Effector memory CD8-positive, alpha-beta T cell (primary cell): Measurements from ENCODE around the gene SEC24B.
A peak's percentile ranks its signal among the peaks of the same experiment; 100 is the strongest.

Experiments
- ATAC-seq: fragments of 150-1000 bp; cut with Tn5 transposase; replicated peaks from 2 replicates; pipeline ENCODE4 v1.10.0; 2021; ENCODE audit warnings: mild to moderate bottlenecking, moderate library complexity
- DNase-seq, 3 experiments: peaks; one replicate each; pipeline ENCODE4 v3.0.0; 2021
- H3K27ac Mint-ChIP-seq, 2 donors: one replicate each; pipeline ENCODE4 v1.8.0; 2022; ENCODE audit warnings: mild to moderate bottlenecking in 2 of 2, mixed read lengths in 2 of 2, moderate library complexity in 2 of 2
- H3K27me3 Mint-ChIP-seq, 2 donors: one replicate each; pipeline ENCODE4 v1.8.0; 2022; ENCODE audit warnings: mixed read lengths in 2 of 2
- H3K36me3 Mint-ChIP-seq: one replicate; pipeline ENCODE4 v1.8.0; 2022; ENCODE audit warnings: mild to moderate bottlenecking, moderate library complexity, mixed read lengths; ENCODE audit not compliant: insufficient read depth
- H3K4me1 Mint-ChIP-seq, 2 donors: one replicate each; pipeline ENCODE4 v1.8.0; 2022; ENCODE audit warnings: low read depth in 2 of 2, mixed read lengths in 2 of 2
- H3K4me3 Mint-ChIP-seq, 2 donors: one replicate each; pipeline ENCODE4 v1.8.0; 2022; ENCODE audit warnings: mild to moderate bottlenecking in 2 of 2, mixed read lengths in 2 of 2, moderate library complexity in 2 of 2
- H3K9me3 Mint-ChIP-seq, 2 donors: one replicate each; pipeline ENCODE4 v1.8.0; 2022; ENCODE audit warnings: mixed read lengths in 2 of 2

The SEC24B gene

DNA sequence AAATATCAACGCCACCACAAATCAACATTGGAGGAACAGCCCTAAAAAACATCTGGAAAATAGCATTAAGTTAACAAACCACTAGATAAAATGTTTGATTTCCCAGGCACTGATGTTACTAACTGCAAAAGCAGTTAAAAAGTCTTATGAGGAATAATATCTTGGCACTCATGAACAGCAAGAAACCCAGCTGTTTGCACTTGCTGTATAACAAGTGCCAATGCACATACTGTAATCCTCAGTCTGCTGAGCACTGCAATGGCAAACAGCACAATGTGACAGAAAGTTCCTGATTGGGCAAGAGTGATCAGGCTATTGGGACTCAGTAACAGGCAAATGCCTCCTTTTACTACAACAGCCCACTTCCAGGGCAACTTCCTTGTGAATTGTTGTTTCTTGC is 20.8 kb upstream of the SEC24B start:
- no peaks in the 10 kb centered on the region for H3K27me3 Mint-ChIP-seq
- no peak overlapping the region for H3K27ac Mint-ChIP-seq
- DNase-seq (no peak), ATAC-seq (no peak)
- H3K9me3 Mint-ChIP-seq = no peaks in the 10 kb centered on the region
- H3K4me3 Mint-ChIP-seq = no peak overlapping the region
- H3K4me1 Mint-ChIP-seq = no peaks in the 10 kb centered on the region
- H3K36me3 Mint-ChIP-seq = no peaks in the 10 kb centered on the region

DNA sequence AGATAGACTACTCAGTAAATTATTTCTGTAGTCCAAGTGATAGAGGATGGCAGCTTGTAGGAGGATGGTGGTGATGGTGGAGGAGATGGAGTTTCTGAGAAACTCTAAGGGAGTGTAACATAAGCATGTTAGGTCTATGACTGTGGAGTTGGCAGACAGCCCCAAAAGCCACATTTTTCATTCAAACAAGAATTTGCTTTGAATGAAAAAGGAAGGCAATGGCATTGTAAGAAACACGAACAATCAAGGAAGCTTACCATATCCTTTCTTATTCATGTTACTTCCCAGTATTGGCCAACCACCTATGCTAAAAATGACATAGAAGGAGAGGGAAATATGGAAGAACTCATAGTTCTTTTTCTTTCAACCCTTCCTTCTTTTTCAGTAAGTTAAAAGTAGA is 18.7 kb upstream of the SEC24B start:
- DNase-seq (no peak), ATAC-seq (no peak)
- H3K4me3 Mint-ChIP-seq = no peak overlapping the region
- no peak overlapping the region for H3K27ac Mint-ChIP-seq
- no peaks in the 10 kb centered on the region for H3K27me3 Mint-ChIP-seq
- no peaks in the 10 kb centered on the region for H3K4me1 Mint-ChIP-seq
- H3K36me3 Mint-ChIP-seq = no peaks in the 10 kb centered on the region
- no peaks in the 10 kb centered on the region for H3K9me3 Mint-ChIP-seq

DNA sequence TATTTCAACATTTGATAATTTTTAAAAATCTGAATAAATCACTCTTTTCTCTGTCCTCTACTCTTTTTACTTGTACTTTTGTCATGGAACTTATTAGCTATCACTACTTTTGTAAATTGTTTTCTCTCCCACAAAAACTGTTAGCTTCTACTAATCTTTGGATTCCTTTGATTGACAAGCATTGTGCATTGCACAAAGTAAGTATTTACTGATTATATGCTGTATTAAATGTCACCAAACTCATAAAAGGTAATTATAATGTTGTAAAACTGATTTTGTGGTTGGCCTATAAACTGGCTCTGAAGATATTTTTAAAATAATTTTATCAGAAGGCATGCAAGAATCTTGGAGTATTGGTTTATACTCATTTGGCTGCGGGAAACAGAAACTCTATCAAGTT is 15.0 kb upstream of the SEC24B start:
- Mint-ChIP-seq H3K27ac (no peak overlapping the region), H3K4me3 (no peak overlapping the region), H3K9me3 (no peaks in the 10 kb centered on the region), H3K4me1 (peaks cover 3 to 5% of the 10 kb centered on the region in 2 donors), H3K27me3 (no peaks in the 10 kb centered on the region), H3K36me3 (no peaks in the 10 kb centered on the region)
- DNase-seq (no peak), ATAC-seq (no peak)

DNA sequence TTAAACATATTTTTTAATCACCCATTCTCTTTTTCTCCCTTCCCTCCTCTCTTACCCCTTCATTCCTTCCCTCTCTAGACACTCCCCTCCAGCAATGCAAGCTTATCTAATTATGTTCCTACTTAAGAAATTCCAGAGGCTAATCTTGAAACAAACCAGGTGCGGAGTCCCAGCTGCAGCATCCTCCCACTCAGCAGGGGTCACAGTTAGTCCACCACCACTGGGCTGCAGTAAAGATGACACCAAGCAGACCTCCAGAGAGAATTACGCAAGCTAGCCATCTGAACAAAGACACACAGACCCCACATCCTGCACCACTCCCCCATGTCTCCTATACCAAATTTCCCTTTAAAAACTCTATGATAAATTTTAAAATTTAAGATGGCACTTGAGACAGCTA is 13.9 kb upstream of the SEC24B start:
- DNase-seq = no peak
- Mint-ChIP-seq H3K27ac (no peak overlapping the region), H3K27me3 (no peaks in the 10 kb centered on the region), H3K4me1 (peaks cover 3 to 5% of the 10 kb centered on the region in 2 donors), H3K36me3 (no peaks in the 10 kb centered on the region), H3K4me3 (no peak overlapping the region), H3K9me3 (no peaks in the 10 kb centered on the region)
- no peak for ATAC-seq

DNA sequence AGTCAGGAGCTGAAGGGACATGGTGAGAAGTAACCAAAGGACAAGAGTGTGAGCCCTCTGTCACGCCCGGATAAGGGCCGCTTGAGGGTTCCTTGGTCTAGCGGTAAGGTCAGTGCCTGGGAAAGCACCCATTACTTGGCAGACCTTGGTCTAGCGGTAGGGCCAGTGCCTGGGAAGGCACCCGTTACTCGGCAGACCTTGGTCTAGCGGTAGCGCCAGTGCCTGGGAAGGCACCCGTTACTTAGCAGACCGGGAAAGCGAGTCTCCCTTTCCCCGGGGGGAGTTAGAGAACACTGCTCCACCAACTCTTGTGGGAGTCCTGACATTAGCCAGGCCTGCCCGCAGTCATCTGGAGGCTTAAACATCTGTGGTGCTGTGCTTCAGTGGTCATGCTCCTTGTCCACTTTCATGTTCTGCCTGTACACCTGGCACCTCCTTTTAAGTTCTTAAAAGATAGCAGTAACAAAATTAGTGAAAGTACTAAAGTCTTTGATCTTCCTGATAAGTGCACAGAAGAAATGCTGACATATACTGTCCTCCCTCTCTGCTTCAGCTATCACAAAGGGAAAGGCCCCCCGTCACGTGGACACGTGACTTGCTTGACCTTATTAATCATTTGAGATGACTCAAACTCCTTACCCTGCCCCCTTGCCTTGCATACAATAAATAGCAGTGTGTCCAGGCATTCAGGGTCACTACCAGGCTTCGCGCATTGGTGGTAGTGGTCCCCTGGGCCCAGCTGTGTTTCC is 9.3 kb upstream of the SEC24B start:
- H3K36me3 Mint-ChIP-seq = no peaks in the 10 kb centered on the region
- H3K9me3 Mint-ChIP-seq = no peaks in the 10 kb centered on the region
- no peak for DNase-seq
- ATAC-seq = no peak
- H3K4me1 Mint-ChIP-seq = peaks cover 3 to 5% of the 10 kb centered on the region in 2 donors
- H3K4me3 Mint-ChIP-seq = no peak overlapping the region
- H3K27me3 Mint-ChIP-seq = no peaks in the 10 kb centered on the region
- no peak overlapping the region for H3K27ac Mint-ChIP-seq

DNA sequence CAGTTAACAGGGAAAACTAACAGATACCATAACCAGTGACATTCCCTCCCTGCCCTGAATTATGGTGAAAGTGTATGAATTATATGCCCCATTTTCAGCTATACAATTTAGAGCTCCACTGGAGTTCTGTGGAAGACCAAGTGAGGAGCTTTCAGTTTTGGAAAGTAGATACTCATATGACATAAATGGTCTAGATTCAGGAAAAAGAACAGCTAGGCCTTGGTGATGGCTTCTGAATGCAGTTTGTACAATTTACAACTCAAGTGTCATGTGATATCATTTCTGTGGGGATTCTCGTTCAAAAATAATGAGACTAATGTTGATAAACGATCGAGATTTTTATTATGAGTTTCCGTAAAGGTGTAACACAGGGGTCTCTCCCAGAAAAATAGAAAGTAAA is 8.2 kb upstream of the SEC24B start:
- DNase-seq (no peak), ATAC-seq (no peak)
- H3K9me3 Mint-ChIP-seq = no peaks in the 10 kb centered on the region
- H3K27me3 Mint-ChIP-seq = no peaks in the 10 kb centered on the region
- H3K4me1 Mint-ChIP-seq = peaks cover 3 to 5% of the 10 kb centered on the region in 2 donors
- no peak overlapping the region for H3K4me3 Mint-ChIP-seq
- no peaks in the 10 kb centered on the region for H3K36me3 Mint-ChIP-seq
- H3K27ac Mint-ChIP-seq = no peak overlapping the region

DNA sequence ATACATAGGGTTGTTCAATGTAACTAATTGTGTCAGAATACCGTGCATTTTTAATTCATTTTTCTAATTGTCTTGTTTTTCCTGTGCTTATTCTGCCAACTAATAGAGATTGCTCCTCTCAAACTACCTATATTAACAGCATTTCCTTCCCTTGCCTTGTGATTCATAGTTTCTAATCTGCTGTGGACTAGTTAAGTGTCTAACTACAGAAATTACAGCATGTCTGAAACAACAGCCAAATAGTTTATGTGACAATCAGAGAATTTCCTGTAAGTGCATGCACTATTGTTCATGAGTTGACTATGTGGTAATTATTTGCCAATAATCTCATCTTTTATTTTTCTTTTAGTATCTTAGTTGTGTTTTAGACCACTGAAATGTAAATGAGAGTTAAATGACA is 4.1 kb upstream of the SEC24B start:
- no peaks in the 10 kb centered on the region for H3K27me3 Mint-ChIP-seq
- DNase-seq (no peak), ATAC-seq (no peak)
- H3K4me1 Mint-ChIP-seq = peaks cover 0 to 11% of the 10 kb centered on the region in 2 donors
- no peak overlapping the region for H3K27ac Mint-ChIP-seq
- no peaks in the 10 kb centered on the region for H3K36me3 Mint-ChIP-seq
- H3K9me3 Mint-ChIP-seq = no peaks in the 10 kb centered on the region
- no peak overlapping the region for H3K4me3 Mint-ChIP-seq

DNA sequence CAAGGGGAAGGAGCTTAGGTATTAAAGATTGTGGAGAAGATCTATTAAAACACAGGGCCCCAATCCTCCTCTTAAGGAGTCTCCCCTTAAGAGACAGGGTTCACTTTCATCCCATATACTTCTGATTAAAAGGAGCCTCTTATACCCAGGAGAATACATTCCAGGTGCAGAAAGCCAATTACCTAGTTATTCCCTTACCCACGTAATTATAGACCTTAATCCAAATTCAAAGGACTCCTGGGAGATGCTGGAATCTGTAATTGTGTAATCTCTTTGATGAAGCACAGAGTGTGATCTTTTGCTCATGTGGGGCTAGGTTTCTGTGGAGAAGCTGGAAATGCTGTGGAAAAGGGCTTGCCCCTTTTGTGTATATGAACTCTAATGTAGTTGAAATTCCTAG is 1.4 kb upstream of the SEC24B start:
- Mint-ChIP-seq H3K4me1 (peaks cover 15 to 35% of the 10 kb centered on the region in 2 donors), H3K27ac (peak overlapping the region in 1 of 2 donors; percentile 85), H3K36me3 (no peaks in the 10 kb centered on the region), H3K27me3 (no peaks in the 10 kb centered on the region), H3K9me3 (no peaks in the 10 kb centered on the region), H3K4me3 (peak overlapping the region in 1 of 2 donors; percentile 73)
- DNase-seq (no peak), ATAC-seq (no peak)

DNA sequence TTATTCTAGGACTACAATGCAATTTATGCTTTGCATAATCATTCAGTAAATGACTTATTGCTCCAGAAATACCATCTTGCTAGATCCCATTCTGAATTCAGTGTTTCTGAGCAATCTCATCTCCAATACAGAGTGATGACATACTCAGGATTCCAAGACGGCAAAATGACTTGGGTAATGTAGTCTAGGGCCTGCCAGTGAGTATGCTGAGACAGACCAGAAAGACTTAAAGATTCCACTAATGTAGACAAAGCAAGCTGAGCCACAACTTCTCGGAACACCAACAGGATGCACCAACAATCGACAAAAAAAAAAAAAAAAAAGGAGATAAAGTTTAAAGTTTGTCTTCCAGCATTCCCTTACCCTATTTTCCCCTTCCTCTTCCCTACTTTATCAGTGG is 919 bp upstream of the SEC24B start:
- Mint-ChIP-seq H3K9me3 (no peaks in the 10 kb centered on the region), H3K4me3 (peak overlapping the region; percentile 73 to 77), H3K27ac (peak overlapping the region; percentile 85 to 87), H3K36me3 (peaks cover 3% of the 10 kb centered on the region), H3K4me1 (peaks cover 15 to 40% of the 10 kb centered on the region in 2 donors), H3K27me3 (no peaks in the 10 kb centered on the region)
- no peak for DNase-seq
- no peak for ATAC-seq

DNA sequence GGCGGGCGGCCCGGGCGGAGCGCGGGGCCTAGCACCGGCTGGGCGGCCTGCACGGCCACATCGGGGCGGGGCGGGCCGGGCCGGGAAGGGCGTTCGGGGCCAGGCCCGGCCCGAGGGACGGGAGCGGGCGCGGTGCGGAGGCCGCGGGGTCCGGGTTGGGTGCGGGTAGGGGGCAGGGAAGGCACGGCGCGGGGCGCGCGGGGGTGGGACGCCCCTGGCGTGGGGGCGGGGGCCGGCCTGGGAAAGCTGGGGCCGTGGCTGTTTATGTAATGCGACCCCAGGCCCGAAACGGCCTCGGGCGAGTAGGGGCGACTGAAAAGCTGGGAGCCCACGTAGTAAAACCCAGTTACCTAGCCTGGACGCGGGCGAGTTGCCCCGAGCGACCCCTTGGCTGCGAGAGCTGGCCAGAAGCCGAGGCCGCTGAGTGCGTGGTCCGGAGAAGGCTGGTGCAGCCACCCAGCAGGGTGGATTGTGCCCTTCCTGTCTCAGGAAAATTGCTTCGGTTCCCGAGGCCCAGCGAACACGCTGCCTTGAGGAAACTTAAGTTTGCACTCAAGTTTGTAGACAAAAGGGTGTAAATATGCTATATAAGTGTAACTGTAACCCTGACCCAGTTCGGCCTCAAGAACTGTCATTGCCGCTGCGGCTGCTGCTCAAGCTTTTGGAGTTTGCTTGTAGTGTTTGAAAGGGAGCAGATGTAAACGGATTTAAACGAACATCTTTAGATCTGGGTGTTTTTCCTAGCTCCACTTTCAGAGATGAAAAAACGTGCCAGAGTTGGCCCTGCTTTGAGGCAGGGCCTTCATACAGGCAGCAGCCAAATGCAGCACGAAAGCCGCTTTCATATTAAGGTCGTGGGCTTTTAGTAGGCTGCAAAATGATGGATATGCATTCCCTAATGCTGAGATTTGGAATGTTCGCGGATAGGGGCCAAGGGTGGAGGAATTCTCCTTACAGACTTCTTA is 674 bp downstream of the SEC24B start:
- Mint-ChIP-seq H3K27ac (peak overlapping the region; percentile 85 to 87), H3K27me3 (no peaks in the 10 kb centered on the region), H3K36me3 (peaks cover 4% of the 10 kb centered on the region), H3K4me1 (peaks cover 16 to 52% of the 10 kb centered on the region in 2 donors), H3K9me3 (no peaks in the 10 kb centered on the region), H3K4me3 (peak overlapping the region; percentile 73 to 80)
- peak; percentile 47 for ATAC-seq
- DNase-seq = peak; percentile 2 to 19 (median 6)

DNA sequence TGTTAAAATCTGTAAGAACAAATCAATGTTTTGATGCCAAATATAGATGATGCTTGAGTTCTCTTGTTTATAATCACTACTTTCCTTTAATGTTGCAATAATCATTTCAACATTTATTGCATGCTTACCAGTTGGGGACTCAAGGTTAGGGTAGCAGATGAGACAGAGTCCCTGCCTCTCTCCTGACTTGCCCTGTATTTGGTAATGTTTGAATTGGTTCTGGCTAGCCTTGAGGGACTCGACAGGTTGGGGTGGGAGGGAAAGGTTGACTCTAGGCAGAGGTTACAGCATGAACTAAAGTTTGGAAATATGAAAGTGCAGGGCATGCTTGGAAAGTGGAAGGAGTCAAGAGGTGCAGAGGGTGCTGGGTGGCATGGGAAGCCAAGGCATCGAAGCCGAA is 2.0 kb downstream of the SEC24B start:
- Mint-ChIP-seq H3K36me3 (peaks cover 4% of the 10 kb centered on the region), H3K4me3 (peak overlapping the region; percentile 65 to 80), H3K27me3 (no peaks in the 10 kb centered on the region), H3K27ac (peak overlapping the region; percentile 75 to 87), H3K4me1 (peaks cover 19 to 58% of the 10 kb centered on the region in 2 donors), H3K9me3 (no peaks in the 10 kb centered on the region)
- no peak for ATAC-seq
- DNase-seq = no peak

DNA sequence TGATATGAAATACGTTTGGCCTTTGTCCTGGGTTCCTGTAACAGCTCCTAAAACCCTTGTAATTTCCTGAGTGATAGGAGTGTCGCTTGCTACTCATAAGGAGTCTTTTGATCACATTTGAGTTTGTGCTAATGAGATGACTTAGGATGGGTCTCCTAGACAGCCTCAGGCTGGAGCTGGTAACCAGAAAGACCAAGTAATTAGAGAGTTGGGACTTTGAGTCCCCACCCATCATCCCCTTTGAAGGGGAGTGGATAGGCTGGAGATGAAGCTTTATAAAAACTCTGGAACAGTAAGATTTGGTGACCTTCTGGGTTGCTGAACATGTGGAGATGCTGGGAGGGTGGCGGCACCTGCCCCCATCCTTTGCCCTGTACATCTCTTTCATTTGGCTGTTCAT is 2.9 kb downstream of the SEC24B start:
- no peaks in the 10 kb centered on the region for H3K9me3 Mint-ChIP-seq
- H3K36me3 Mint-ChIP-seq = peaks cover 4% of the 10 kb centered on the region
- DNase-seq = no peak
- ATAC-seq = no peak
- H3K27ac Mint-ChIP-seq = peak overlapping the region; percentile 85 to 87
- H3K27me3 Mint-ChIP-seq = no peaks in the 10 kb centered on the region
- H3K4me1 Mint-ChIP-seq = peaks cover 24 to 65% of the 10 kb centered on the region in 2 donors
- peak overlapping the region in 1 of 2 donors; percentile 80 for H3K4me3 Mint-ChIP-seq

DNA sequence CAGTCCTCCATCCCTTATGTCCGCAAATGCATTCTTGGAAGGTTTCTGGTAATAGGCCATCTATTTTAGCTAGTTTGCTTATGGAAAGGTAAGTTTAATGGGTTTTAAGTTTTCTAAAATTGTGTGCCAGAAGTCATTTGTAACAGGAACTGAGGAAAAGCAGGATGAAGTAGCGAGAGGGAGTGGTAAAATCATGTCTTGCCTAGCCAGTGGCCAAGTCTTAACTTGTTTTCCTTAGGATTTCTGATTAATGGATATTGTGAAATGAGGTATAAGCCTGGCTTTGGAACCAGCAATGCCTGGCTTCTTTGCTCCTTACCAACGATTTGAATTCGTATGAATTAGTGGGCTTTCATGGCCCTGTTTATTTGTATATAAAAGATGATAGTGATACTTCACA is 7.3 kb downstream of the SEC24B start:
- H3K4me1 Mint-ChIP-seq = peaks cover 32 to 68% of the 10 kb centered on the region in 2 donors
- no peak overlapping the region for H3K4me3 Mint-ChIP-seq
- no peaks in the 10 kb centered on the region for H3K27me3 Mint-ChIP-seq
- peak overlapping the region in 1 of 2 donors; percentile 69 for H3K27ac Mint-ChIP-seq
- DNase-seq (no peak), ATAC-seq (no peak)
- peaks cover 5% of the 10 kb centered on the region for H3K36me3 Mint-ChIP-seq
- H3K9me3 Mint-ChIP-seq = no peaks in the 10 kb centered on the region
